GM12878 (cell line): ENCODE data around the gene LYPLAL1. TPM values are rescaled to one million over a fixed set of nuclear protein-coding genes. Genes with fewer than 3 reads are reported as not detected.

Experiments used
- ATAC-seq: fragments of 200-7000 bp; cut with Tn5 transposase; 3 replicates; pipeline ENCODE4 v1.9.1; 2020; ENCODE audit warnings: mild to moderate bottlenecking, moderate library complexity
- BruUV-seq: library from RNA; stranded (reverse); fragments of 400-500 nt; replicated peaks from 2 replicates; lab custom pipeline; 2021; lab: Mats Ljungman, UMichigan
- CTCF ChIA-PET: fragments of 300-600 bp; sonication (Branson Sonifier 250); formaldehyde crosslinking; extraction: SDS; loops from one replicate; lab custom pipeline; 2021; ENCODE audit warnings: inconsistent platforms; lab: Yijun Ruan, JAX
- POLR2A ChIA-PET: fragments of 350-600 bp; formaldehyde crosslinking; extraction: SDS; loops from one replicate; lab custom pipeline; 2021; ENCODE audit warnings: inconsistent platforms; lab: Charles Lee
- RAD21 ChIA-PET: fragments of 300-600 bp; sonication (Branson Sonifier 250); formaldehyde crosslinking; loops from one replicate; lab custom pipeline; 2023; ENCODE audit warnings: antibody characterized with exemption; ENCODE audit not compliant: unreplicated experiment; lab: Charles Lee
- SMC1A ChIA-PET: fragments of 300-600 bp; sonication (Branson Sonifier 250); formaldehyde crosslinking; loops from one replicate; lab custom pipeline; 2023; ENCODE audit not compliant: unreplicated experiment, uncharacterized antibody; lab: Charles Lee
- DNase-seq: peaks from one replicate; pipeline ENCODE4 v3.0.0-alpha.2; 2011; ENCODE audit warnings: low read depth, low spot score
- FAIRE-seq: peaks from 3 replicates; lab custom pipeline; 2011; peaks lifted over from hg19 to GRCh38; lab: Jason Lieb, UNC
- H2AFZ ChIP-seq: 2 replicates; pipeline ENCODE4 v1.6.0; 2011; ENCODE audit warnings: low read depth, low read length, control low read depth; ENCODE audit not compliant: control insufficient read depth
- H3K27ac ChIP-seq: 2 replicates; pipeline ENCODE4 v1.5.1; 2011; ENCODE audit warnings: control low read depth; ENCODE audit not compliant: control insufficient read depth, insufficient read depth
- H3K27me3 ChIP-seq, 2 experiments: replicated peaks in 1 of 2; 2 replicates each; pipeline versions ENCODE4 v1.6.0 to v1.6.1; 2011; ENCODE audit warnings: low read length in 1 of 2; ENCODE audit not compliant: control insufficient read depth in 2 of 2, insufficient read depth in 2 of 2
- H3K36me3 ChIP-seq, 2 experiments: 2 replicates each; pipeline ENCODE4 v1.5.1; 2011; ENCODE audit warnings: low read length in 1 of 2; ENCODE audit not compliant: control insufficient read depth in 2 of 2, insufficient read depth in 2 of 2
- H3K4me1 ChIP-seq: 2 replicates; pipeline ENCODE4 v1.6.1; 2011; ENCODE audit warnings: mild to moderate bottlenecking, low read length, moderate library complexity, mixed read lengths; ENCODE audit not compliant: control insufficient read depth, insufficient read depth
- H3K4me2 ChIP-seq: 2 replicates; pipeline ENCODE4 v1.6.0; 2011; ENCODE audit warnings: control low read depth; ENCODE audit not compliant: control insufficient read depth, insufficient read depth
- H3K4me3 ChIP-seq: fragments of 200-600 bp; sonication (generic); 2 replicates; pipeline ENCODE4 v1.5.1; 2016
- H3K79me2 ChIP-seq: 2 replicates; pipeline ENCODE4 v1.6.0; 2011; ENCODE audit warnings: low read length; ENCODE audit not compliant: control insufficient read depth, insufficient read depth
- H3K9ac ChIP-seq: 2 replicates; pipeline ENCODE4 v1.8.0; 2011; ENCODE audit warnings: low read length, control low read depth, mixed read lengths; ENCODE audit not compliant: control insufficient read depth, insufficient read depth
- H3K9me3 ChIP-seq: replicated peaks from 3 replicates; pipeline ENCODE4 v1.5.1; 2011; ENCODE audit warnings: mild to moderate bottlenecking, low read length; ENCODE audit not compliant: control insufficient read depth, insufficient read depth
- H4K20me1 ChIP-seq: 2 replicates; pipeline ENCODE4 v1.6.0; 2011; ENCODE audit not compliant: control insufficient read depth, insufficient read depth
- BHLHE40 ChIP-seq, 2 experiments: fragments of 450-650 bp in 1 of 2; IDR thresholded peaks; 2 replicates each; pipeline ENCODE4 v1.6.1; 2011 to 2017; ENCODE audit warnings: low read depth in 2 of 2, borderline replicate concordance in 1 of 2, improper control_type of control experiment in 1 of 2, low read length in 1 of 2, mild to moderate bottlenecking in 1 of 2
- CEBPB ChIP-seq, 2 experiments: fragments of 150-350 bp in 1 of 2; IDR thresholded peaks; 2 replicates each; pipeline ENCODE4 v1.6.1; 2012 to 2014; ENCODE audit warnings: low read depth in 2 of 2, low read length in 2 of 2, borderline replicate concordance in 1 of 2, inconsistent platforms in 1 of 2
- CHD1 ChIP-seq: IDR thresholded peaks from 2 replicates; pipeline ENCODE4 v1.6.1; 2012; ENCODE audit warnings: low read depth, low read length, improper control_type of control experiment
- EGR1 ChIP-seq, 2 experiments: IDR thresholded peaks; 1 replicate in 1 of 2; 2 replicates in 1 of 2; pipeline ENCODE4 v1.6.1; 2011 to 2012; ENCODE audit warnings: low read depth in 2 of 2, low read length in 2 of 2, borderline replicate concordance in 1 of 2, mild to moderate bottlenecking in 1 of 2, moderate library complexity in 1 of 2
- ESRRA ChIP-seq: IDR thresholded peaks from 2 replicates; pipeline ENCODE4 v1.6.1; 2012; ENCODE audit warnings: mild to moderate bottlenecking, low read length, improper control_type of control experiment
- MEF2A ChIP-seq: IDR thresholded peaks from 2 replicates; pipeline ENCODE4 v1.6.1; 2011; ENCODE audit warnings: low read depth, mild to moderate bottlenecking, low read length, moderate library complexity; ENCODE audit not compliant: insufficient read depth
- PML ChIP-seq: IDR thresholded peaks from 2 replicates; pipeline ENCODE4 v1.6.1; 2012; ENCODE audit warnings: low read length, inconsistent platforms
- POLR2A ChIP-seq: IDR thresholded peaks from 2 replicates; pipeline ENCODE4 v1.6.1; 2011; ENCODE audit warnings: low read depth, mild to moderate bottlenecking, low read length
- PRDM15 ChIP-seq: fragments of 450-650 bp; formaldehyde crosslinking; IDR thresholded peaks from 2 replicates; pipeline ENCODE4 v1.4.0; 2020; ENCODE audit warnings: mild to moderate bottlenecking, moderate library complexity
- RUNX3 ChIP-seq: IDR thresholded peaks from 2 replicates; pipeline ENCODE4 v1.6.1; 2012; ENCODE audit warnings: low read length, inconsistent platforms
- SMAD1 ChIP-seq: fragments of 450-650 bp; IDR thresholded peaks from 2 replicates; pipeline ENCODE4 v1.6.1; 2018; ENCODE audit warnings: mild to moderate bottlenecking, low read depth; ENCODE audit not compliant: partially characterized antibody
- ZBTB11 ChIP-seq: fragments of 450-650 bp; formaldehyde crosslinking; IDR thresholded peaks from 2 replicates; pipeline ENCODE4 v1.5.0; 2022; ENCODE audit warnings: mild to moderate bottlenecking, missing genetic modification characterization
- ZBTB40 ChIP-seq: fragments of 450-650 bp; IDR thresholded peaks from 2 replicates; pipeline ENCODE4 v1.6.1; 2016; ENCODE audit warnings: mild to moderate bottlenecking, moderate library complexity, borderline replicate concordance
- WGBS: methylation state at CpG from one replicate; pipeline ENCODE4 v1.1.6; 2016; ENCODE audit warnings: low lambda C conversion rate; ENCODE audit not compliant: insufficient replicate concordance, insufficient coverage; ENCODE audit errors: missing lambda C conversion rate; 5-methylcytosine and 5-hydroxymethylcytosine counted together
- in situ Hi-C: fragments of 300-500 bp; cut with MboI; formaldehyde crosslinking; loops from 9 replicates; pipeline ENCODE4 v1.14.3; 2018; ENCODE audit warnings: mixed read lengths
- intact Hi-C: fragments of 100-400 bp; cut with micrococcal nuclease; formaldehyde crosslinking; loops from one replicate; pipeline ENCODE4 v1.14.2; 2022; ENCODE audit not compliant: unreplicated experiment
- polyA plus RNA-seq, 11 experiments: library from polyadenylated mRNA; depleted of rRNA in 4 of 11; unstranded in 6 of 11; stranded (reverse) in 5 of 11; fragments of >200 nt; fragmentation: Nextera tagmentation in 4 of 11; fragmentation: Illumina TruSeq in 1 of 11; extraction: Ambion mirVana in 4 of 11; extraction: Trizol in 1 of 11; gene quantifications; 1 replicate in 1 of 11; 2 replicates in 10 of 11; pipeline versions ENCODE4 v1.2.1 to v1.2.3, GENCODE V29; 2011 to 2016; ENCODE audit warnings: inconsistent platforms in 2 of 11, missing spikeins in 2 of 11, low read depth in 1 of 11
- total RNA-seq, 4 experiments: library from RNA; depleted of rRNA in 3 of 4; stranded (reverse); fragments of >200 nt in 3 of 4; fragmentation: Illumina TruSeq in 1 of 4; extraction: Trizol in 1 of 4; gene quantifications; 2 replicates each; pipeline versions ENCODE4 v1.2.1 to v1.2.3, GENCODE V29; 2013 to 2021

LYPLAL1 gene
- total and polyA plus RNA-seq, 10 of the 15 experiments (the other 5 are each of a cell fraction or from before 2014, with no cell fraction given), result 19.4 to 112 (median 40.5) TPM

- H3K79me2 ChIP-seq, result no peaks in the 10 kb centered on the region
- ChIA-PET CTCF (no interaction called here), RAD21 (no interaction called here), POLR2A (no interaction called here), SMC1A (interaction anchor here (1.2 to 2.0 kb wide), 2 partner anchors 8 to 9 kb away, joined by 3 to 7 read pairs; no protein-coding TSS in a partner anchor)
- intact Hi-C loops (no loop called here), in situ Hi-C loops (no loop called here)
- H3K27me3 ChIP-seq, result no peaks in the 10 kb centered on the region
- H3K4me2 ChIP-seq, result no peak overlapping the region
- ATAC-seq (no peak), DNase-seq (no peak), FAIRE-seq (no peak)
- H3K9me3 ChIP-seq, result no peaks in the 10 kb centered on the region
- H3K27ac ChIP-seq, result no peak overlapping the region
- H3K9ac ChIP-seq, result no peak overlapping the region
- no peak overlapping the region for H3K4me3 ChIP-seq
- H2AFZ ChIP-seq, result no peak overlapping the region
- no peaks in the 10 kb centered on the region for H3K36me3 ChIP-seq
- H4K20me1 ChIP-seq, result no peaks in the 10 kb centered on the region
- WGBS, result 100% methylated on average over 1 of the region's 1 CpG
- no peaks in the 10 kb centered on the region for H3K4me1 ChIP-seq
- BruUV-seq, result no TSS peak
- TF ChIP-seq CHD1, result no peak
- no peak for TF ChIP-seq PRDM15 (CRISPR knock-in tag)
- TF ChIP-seq POLR2A, result no peak
- TF ChIP-seq EGR1 (IDR thresholded peaks at IDR 0.05; ENCODE audit: borderline replicate concordance in 1 of 2, low read depth in 2 of 2, low read length in 2 of 2), result no peak
- TF ChIP-seq MEF2A, result no peak
- no peak for TF ChIP-seq SMAD1
- TF ChIP-seq ZBTB11, result no peak
- no peak for TF ChIP-seq CEBPB (IDR thresholded peaks at IDR 0.05; ENCODE audit: borderline replicate concordance in 1 of 2, low read depth in 2 of 2, low read length in 2 of 2)
- TF ChIP-seq PML, result no peak
- no peak for TF ChIP-seq ZBTB40
- TF ChIP-seq BHLHE40 (IDR thresholded peaks at IDR 0.05; ENCODE audit: borderline replicate concordance in 1 of 2, low read depth in 2 of 2, low read length in 1 of 2), result no peak
- TF ChIP-seq ESRRA, result no peak
- TF ChIP-seq RUNX3, result no peak
Observed at GRCh38 chr1:219143735-219144134, 29.9 kb upstream of the LYPLAL1 start.
